ENCODE measurements around the gene ACTL9. TPM values are rescaled to one million over a fixed set of nuclear protein-coding genes. Genes with fewer than 3 reads are reported as not detected.

Gene ACTL9
- total RNA-seq, 1 experiment from 2014 or later = not detected

DNA sequence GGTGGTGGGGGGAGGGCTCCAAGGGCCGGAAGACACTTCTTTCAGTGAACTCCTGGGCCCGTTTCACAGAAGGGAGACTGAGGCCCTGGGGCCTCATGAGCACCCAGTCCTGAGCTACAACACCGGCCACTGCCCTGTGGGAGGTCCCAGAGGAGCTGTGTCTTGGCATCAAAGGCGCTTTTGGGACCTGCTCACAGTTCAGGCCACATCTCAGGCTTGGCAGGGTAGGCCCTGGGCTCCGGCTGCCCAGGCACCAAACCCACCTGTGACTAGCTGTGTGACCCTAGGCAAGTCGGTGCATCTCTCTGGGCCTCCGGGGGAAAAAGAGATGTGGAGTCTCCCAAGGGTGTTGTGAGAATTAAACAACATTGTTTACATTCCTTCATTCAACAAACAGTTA lies 38.7 kb downstream of the ACTL9 start:
- CTCF ChIA-PET = no interaction called here
- no TSS peak for BruUV-seq (replicated peaks)

DNA sequence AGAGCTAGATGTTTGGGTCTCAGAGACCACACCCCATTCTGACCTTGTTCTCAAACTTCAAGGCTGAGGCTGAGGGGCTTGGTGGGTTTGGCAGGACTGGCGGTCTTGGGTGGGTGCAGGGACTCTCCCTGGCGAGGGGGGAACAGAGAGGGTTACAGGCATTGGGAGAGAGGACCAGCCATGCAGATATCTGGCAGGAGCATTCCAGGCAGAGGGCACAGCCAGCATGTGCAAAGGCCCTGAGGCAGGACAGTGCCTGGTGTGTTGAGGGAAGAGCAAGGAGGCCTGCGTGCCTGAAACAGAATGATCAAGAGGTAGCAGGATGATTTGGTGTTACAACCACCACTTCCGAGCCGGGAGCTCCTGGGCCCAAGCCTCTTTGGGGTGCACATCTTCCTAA lies 40.7 kb downstream of the ACTL9 start:
- intact Hi-C loops (cut with micrococcal nuclease; ENCODE audit: unreplicated experiment) = loop anchor here (10.0 kb wide), 1 partner anchor 177 kb away; the partner anchor contains the start of genes MBD3L1 and ZNF558

More for the DNA sequence above, 38.7 kb downstream of the ACTL9 start:
- Mint-ChIP-seq H3K9me3 (ENCODE audit: low read depth, unreplicated experiment) (no peaks in the 10 kb centered on the region), H3K27ac (ENCODE audit: unreplicated experiment) (no peak overlapping the region), H3K27me3 (ENCODE audit: unreplicated experiment) (peaks cover 81% of the 10 kb centered on the region), H3K4me1 (ENCODE audit: low read depth, unreplicated experiment) (peaks cover 8% of the 10 kb centered on the region), H3K36me3 (ENCODE audit: insufficient read depth, unreplicated experiment) (no peaks in the 10 kb centered on the region), H3K4me3 (ENCODE audit: low read depth, unreplicated experiment) (no peak overlapping the region)
- TF ChIP-seq, protein P1, sequence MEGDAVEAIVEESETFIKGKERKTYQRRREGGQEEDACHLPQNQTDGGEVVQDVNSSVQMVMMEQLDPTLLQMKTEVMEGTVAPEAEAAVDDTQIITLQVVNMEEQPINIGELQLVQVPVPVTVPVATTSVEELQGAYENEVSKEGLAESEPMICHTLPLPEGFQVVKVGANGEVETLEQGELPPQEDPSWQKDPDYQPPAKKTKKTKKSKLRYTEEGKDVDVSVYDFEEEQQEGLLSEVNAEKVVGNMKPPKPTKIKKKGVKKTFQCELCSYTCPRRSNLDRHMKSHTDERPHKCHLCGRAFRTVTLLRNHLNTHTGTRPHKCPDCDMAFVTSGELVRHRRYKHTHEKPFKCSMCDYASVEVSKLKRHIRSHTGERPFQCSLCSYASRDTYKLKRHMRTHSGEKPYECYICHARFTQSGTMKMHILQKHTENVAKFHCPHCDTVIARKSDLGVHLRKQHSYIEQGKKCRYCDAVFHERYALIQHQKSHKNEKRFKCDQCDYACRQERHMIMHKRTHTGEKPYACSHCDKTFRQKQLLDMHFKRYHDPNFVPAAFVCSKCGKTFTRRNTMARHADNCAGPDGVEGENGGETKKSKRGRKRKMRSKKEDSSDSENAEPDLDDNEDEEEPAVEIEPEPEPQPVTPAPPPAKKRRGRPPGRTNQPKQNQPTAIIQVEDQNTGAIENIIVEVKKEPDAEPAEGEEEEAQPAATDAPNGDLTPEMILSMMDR (IDR thresholded peaks at IDR 0.05; ENCODE audit: unreplicated experiment) = no peak
- intact Hi-C loops (cut with micrococcal nuclease; ENCODE audit: unreplicated experiment) = loop anchor here (10.0 kb wide), 1 partner anchor 175 kb away; the partner anchor contains the start of genes MBD3L1 and ZNF558
- DNase-seq = no peak

GRCh38 chr19:8655340-8655709 lies 43.3 kb downstream of the ACTL9 start:
- no peaks in the 10 kb centered on the region for H3K9me3 Mint-ChIP-seq (ENCODE audit: low read depth, unreplicated experiment)
- no peak overlapping the region for H3K27ac Mint-ChIP-seq (ENCODE audit: unreplicated experiment)
- peak overlapping the region; percentile 4 for H3K4me3 Mint-ChIP-seq (ENCODE audit: low read depth, unreplicated experiment)
- CTCF ChIA-PET = no interaction called here
- no TSS peak for BruUV-seq (replicated peaks)
- TF ChIP-seq, protein P1 (IDR thresholded peaks at IDR 0.05; ENCODE audit: unreplicated experiment) = no peak
- H3K36me3 Mint-ChIP-seq (ENCODE audit: insufficient read depth, unreplicated experiment) = no peaks in the 10 kb centered on the region
- H3K4me1 Mint-ChIP-seq (ENCODE audit: low read depth, unreplicated experiment) = peaks cover 8% of the 10 kb centered on the region
- intact Hi-C loops (cut with micrococcal nuclease; ENCODE audit: unreplicated experiment) = loop anchor here (2.0 to 10.0 kb wide), 2 partner anchors 179 to 425 kb away; partner anchors contain the start of genes MBD3L1 and ZNF558
- H3K27me3 Mint-ChIP-seq (ENCODE audit: unreplicated experiment) = peaks cover 66% of the 10 kb centered on the region
- no peak for DNase-seq

More for the DNA sequence above, 40.7 kb downstream of the ACTL9 start:
- no peak for DNase-seq
- Mint-ChIP-seq H3K36me3 (ENCODE audit: insufficient read depth, unreplicated experiment) (no peaks in the 10 kb centered on the region), H3K4me1 (ENCODE audit: low read depth, unreplicated experiment) (peaks cover 8% of the 10 kb centered on the region), H3K9me3 (ENCODE audit: low read depth, unreplicated experiment) (no peaks in the 10 kb centered on the region), H3K27me3 (ENCODE audit: unreplicated experiment) (peaks cover 79% of the 10 kb centered on the region), H3K27ac (ENCODE audit: unreplicated experiment) (no peak overlapping the region), H3K4me3 (ENCODE audit: low read depth, unreplicated experiment) (no peak overlapping the region)
- TF ChIP-seq, protein P1 (IDR thresholded peaks at IDR 0.05; ENCODE audit: unreplicated experiment) = no peak
- no TSS peak for BruUV-seq (replicated peaks)
- CTCF ChIA-PET = no interaction called here

GRCh38 chr19:8654591-8655339 lies 43.8 kb downstream of the ACTL9 start:
- Mint-ChIP-seq H3K4me1 (ENCODE audit: low read depth, unreplicated experiment) (peaks cover 8% of the 10 kb centered on the region), H3K27ac (ENCODE audit: unreplicated experiment) (no peak overlapping the region), H3K4me3 (ENCODE audit: low read depth, unreplicated experiment) (no peak overlapping the region), H3K27me3 (ENCODE audit: unreplicated experiment) (peaks cover 66% of the 10 kb centered on the region), H3K9me3 (ENCODE audit: low read depth, unreplicated experiment) (no peaks in the 10 kb centered on the region), H3K36me3 (ENCODE audit: insufficient read depth, unreplicated experiment) (no peaks in the 10 kb centered on the region)
- intact Hi-C loops (cut with micrococcal nuclease; ENCODE audit: unreplicated experiment) = loop anchor here (2.0 to 10.0 kb wide), 3 partner anchors 38 to 426 kb away; partner anchors contain the start of genes MBD3L1 and ZNF558
- TF ChIP-seq, protein P1 (IDR thresholded peaks at IDR 0.05; ENCODE audit: unreplicated experiment) = peak; percentile 76
- no TSS peak for BruUV-seq (replicated peaks)
- DNase-seq = peak; percentile 60
- CTCF ChIA-PET = no interaction called here

All from Calu3 (cell line).